Limb (tissue), 2 donors: Measurements from ENCODE around the gene LYVE1.
A peak's percentile ranks its signal among the peaks of the same experiment; 100 is the strongest.
"Not testable (repeated sequence)": the region's sequence is repeated elsewhere in the genome, so short reads cannot be mapped to it uniquely, and the experiment has no call there.

Experiments
- DNase-seq, 2 donors: peaks; one replicate each; pipeline ENCODE4 v3.0.0-alpha.2; 2016; ENCODE audit errors: extremely low spot score in 2 of 2

LYVE1 gene

GRCh38 chr11:10568486-10568941, at the start of gene LYVE1:
Gene LYVE1, minus strand, starts transcription at chr11:10568665. Its CDS starts 133 bp downstream, at chr11:10568532.
- no peak for DNase-seq

- no peak for DNase-seq
Measured at GRCh38 chr11:10617551-10617950, 49.1 kb upstream of the LYVE1 start.

GRCh38 chr11:10611979-10612862, 43.8 kb upstream of the LYVE1 start:
- no peak for DNase-seq

- no peak for DNase-seq
Measured at GRCh38 chr11:10609636-10610035, 41.2 kb upstream of the LYVE1 start.

- DNase-seq: no peak
Measured at GRCh38 chr11:10608584-10608983, 40.1 kb upstream of the LYVE1 start.

- DNase-seq: no peak
Measured at GRCh38 chr11:10607462-10608132, 39.1 kb upstream of the LYVE1 start.

- no peak for DNase-seq
Measured at GRCh38 chr11:10606536-10607208, 38.2 kb upstream of the LYVE1 start.

GRCh38 chr11:10605941-10606381, 37.5 kb upstream of the LYVE1 start:
- DNase-seq: peak in 1 of 2 donors; percentile 68

- DNase-seq: no peak
Measured at GRCh38 chr11:10604798-10605197, 36.3 kb upstream of the LYVE1 start.

GRCh38 chr11:10604340-10604748, 35.9 kb upstream of the LYVE1 start:
- DNase-seq: no peak

- no peak for DNase-seq
Measured at GRCh38 chr11:10603721-10604297, 35.3 kb upstream of the LYVE1 start.

GRCh38 chr11:10602945-10603344, 34.5 kb upstream of the LYVE1 start:
- DNase-seq: no peak

- DNase-seq: no peak
Measured at GRCh38 chr11:10602366-10602765, 33.9 kb upstream of the LYVE1 start.

- DNase-seq: no peak
Measured at GRCh38 chr11:10601837-10602236, 33.4 kb upstream of the LYVE1 start.

- no peak for DNase-seq
Measured at GRCh38 chr11:10600570-10601248, 32.2 kb upstream of the LYVE1 start.

- no peak for DNase-seq
Measured at GRCh38 chr11:10599388-10600175, 31.1 kb upstream of the LYVE1 start.

GRCh38 chr11:10598816-10599215, 30.4 kb upstream of the LYVE1 start:
- DNase-seq: no peak

- no peak for DNase-seq
Measured at GRCh38 chr11:10597877-10598351, 29.4 kb upstream of the LYVE1 start.

- not testable (repeated sequence) for DNase-seq
Measured at GRCh38 chr11:10595840-10596239, 27.4 kb upstream of the LYVE1 start.

GRCh38 chr11:10594407-10594806, 25.9 kb upstream of the LYVE1 start:
- no peak for DNase-seq
